SIG-M5 (cell line): ENCODE data around the gene ABI3BP.

Experiments used
- DNase-seq: peaks from one replicate; lab custom pipeline; 2025; lab: John Stamatoyannopoulos, UW

The ABI3BP gene

GRCh38 chr3:100720426-100720825, 272.8 kb downstream of the ABI3BP start:
- no peak for DNase-seq

GRCh38 chr3:100719136-100719535, 274.1 kb downstream of the ABI3BP start:
- no peak for DNase-seq

- no peak for DNase-seq
These were observed 275.4 kb downstream of the ABI3BP start for GRCh38 chr3:100717637-100718487.

- DNase-seq: no peak
These were observed 276.2 kb downstream of the ABI3BP start for GRCh38 chr3:100717063-100717462.

DNA sequence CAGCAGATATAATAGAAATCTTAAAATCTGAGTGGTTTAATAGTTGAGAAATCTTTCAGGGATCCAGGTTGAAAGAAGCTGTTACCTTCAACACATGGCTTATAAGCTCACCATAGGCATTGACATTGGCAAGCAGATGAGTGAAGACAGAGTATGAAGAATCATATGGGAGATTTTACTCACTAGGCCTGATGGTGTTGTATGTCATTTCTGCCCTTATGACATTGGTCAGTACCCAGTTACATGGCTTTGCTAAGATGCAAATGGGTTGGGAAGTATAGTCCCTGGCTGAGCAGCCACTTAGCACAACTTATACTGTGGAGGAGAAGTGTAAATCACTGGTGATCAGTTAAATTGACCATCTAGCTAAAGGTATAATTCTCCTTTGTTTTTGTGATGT, 278.0 kb downstream of the ABI3BP start:
- no peak for DNase-seq

- peak; percentile 67 for DNase-seq
These were observed 282.8 kb downstream of the ABI3BP start for GRCh38 chr3:100710261-100710968.

DNA sequence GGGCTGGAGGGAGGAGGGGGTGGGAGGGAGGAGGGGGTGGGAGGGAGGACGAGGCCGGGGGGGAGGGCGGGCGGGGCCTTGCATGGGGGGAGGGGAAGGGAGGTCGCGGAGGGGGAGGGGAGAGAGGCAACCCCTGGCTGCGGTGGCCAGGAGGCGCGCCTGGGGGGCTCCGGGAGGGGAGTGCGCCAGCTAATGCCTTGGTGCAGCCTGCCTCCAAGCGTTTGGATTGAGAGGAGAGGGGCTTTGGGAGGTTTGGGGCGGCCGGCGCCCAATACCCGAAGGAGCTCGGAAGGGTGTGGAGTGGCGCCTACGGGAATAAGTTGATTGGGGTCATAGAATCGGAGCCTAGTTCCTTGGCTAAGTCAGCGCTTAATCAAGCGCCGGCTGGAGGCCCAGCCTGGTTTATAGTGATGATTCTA, 283.4 kb downstream of the ABI3BP start:
- DNase-seq: no peak

- peak; percentile 87 for DNase-seq
These were observed 284.0 kb downstream of the ABI3BP start, which contains the start of gene TFG for GRCh38 chr3:100708989-100709841. Gene TFG, plus strand, starts transcription at chr3:100709494. Its CDS starts 4,192 bp downstream, at chr3:100713686.

DNA sequence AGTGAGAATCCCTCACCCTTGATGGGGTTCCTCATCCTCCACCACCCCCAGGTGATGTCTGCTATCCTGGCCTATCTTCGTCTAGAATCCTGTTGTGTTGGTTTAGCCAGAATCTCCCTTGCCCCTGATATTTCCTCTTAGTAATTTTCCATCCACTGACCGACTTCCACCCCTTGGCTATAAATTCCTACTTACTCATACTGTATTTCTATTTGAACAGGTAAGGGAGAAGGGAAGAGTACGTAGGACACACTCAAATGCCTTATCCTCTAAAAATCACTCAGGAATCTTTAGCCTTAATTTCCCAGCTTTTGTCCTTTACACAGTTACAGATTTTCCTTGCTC, 284.6 kb downstream of the ABI3BP start:
- DNase-seq: no peak

DNA sequence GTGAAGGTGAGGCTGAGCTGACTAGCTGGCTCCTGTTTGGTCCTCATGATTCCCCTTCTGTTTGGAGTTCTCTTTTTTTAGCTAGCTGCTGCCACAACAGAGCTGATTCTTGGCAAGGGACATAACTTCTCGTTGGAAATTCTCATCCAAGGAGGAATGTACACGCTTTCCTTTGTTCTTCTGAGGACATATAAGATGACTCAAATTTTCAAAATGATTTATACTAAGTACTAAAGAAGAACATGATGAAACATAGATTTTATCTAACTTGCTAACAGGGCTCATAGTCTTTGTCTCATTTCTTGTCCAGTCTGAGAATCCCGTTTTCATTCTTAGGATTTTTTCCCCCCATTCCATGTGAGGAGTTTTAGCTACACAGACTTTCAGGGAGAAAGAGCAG, 286.9 kb downstream of the ABI3BP start:
- DNase-seq: no peak

GRCh38 chr3:100703865-100704264, 289.4 kb downstream of the ABI3BP start:
- DNase-seq: no peak

DNA sequence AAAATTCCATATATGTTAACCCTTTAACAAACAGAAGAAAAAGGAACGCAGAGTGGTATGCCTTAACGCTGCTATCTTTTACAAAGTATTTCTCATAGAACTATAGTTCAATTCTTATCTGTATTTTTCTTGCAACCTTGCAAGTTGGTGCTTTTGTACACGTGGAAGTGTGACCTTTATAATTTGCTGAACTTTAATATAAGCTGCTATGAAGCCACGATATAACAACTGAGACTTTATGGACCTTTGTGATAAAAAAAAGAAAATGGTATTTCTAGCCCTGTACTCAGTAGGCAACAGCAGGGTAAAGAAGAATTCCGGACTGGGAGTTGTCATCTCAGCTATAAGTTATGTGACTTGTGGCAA, 290.3 kb downstream of the ABI3BP start:
- DNase-seq: no peak

DNA sequence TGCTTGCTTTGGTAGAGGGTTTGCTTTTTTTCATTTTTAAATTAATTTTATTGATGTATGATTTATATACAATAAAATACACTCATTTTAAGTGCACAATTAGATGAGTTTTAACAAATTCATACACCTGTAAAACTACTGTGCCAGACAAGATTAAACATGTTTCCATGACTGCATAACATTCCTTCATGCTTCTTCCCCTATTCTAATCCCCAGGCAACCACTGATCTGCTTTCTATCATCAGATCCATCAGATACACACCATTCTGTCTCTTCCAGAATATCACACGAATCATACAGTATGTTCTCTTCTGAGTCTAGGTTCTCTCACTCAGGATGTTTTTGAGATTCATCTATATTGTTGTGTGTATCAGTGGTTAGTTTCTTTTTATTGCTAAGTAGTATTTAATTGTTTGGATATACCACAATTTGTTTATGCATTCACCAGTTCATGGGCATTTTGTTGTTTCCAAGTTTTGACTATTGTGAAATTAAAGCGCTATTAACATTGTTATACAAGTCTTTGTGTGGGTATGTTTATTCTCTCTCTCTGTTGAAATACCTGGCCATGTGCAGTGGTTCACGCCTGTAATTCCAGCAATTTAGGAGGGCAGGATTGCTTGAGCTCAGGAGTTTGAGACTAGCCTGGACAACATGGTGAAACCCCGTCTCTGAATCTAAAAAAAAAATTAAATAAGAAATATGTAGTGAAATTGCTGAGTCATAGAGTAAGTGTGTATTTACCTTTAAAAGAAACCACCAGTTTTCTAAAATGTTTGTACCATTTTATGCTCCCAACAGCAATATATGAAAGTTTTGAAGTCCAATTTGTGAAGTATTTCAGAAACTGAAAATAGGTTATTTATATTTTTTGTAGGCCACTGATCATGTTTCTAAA, 290.9 kb downstream of the ABI3BP start:
- no peak for DNase-seq

DNA sequence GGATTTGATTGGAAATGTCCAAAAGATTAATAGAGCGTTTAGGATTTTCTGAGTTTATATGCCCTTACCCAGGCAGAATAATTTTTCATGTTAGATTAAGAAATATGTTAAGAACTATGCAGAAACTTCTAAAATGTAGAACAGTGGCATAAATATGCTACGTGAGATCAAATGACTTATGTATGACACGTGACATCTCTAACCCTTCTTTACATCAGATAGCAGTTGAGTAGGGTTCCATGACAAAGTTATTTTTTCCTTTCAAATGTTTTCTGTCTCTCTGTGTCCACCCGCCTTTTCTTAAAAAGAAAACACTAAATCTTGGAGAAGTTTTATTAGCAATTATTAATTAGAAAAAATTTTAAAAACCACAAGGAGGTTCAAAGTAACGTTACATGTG, 292.5 kb downstream of the ABI3BP start:
- no peak for DNase-seq
